HG03097 (cell line): Measurements from ENCODE around the gene FAF1.
A peak's percentile ranks its signal among the peaks of the same experiment; 100 is the strongest.
"Not testable (repeated sequence)": the region's sequence is repeated elsewhere in the genome, so short reads cannot be mapped to it uniquely, and the experiment has no call there.

Source experiments
- ATAC-seq: cut with Tn5 transposase; IDR thresholded peaks from one replicate; pipeline ENCODE4 v1.9.1; 2021; ENCODE audit not compliant: unreplicated experiment, low FRiP score

Gene FAF1

DNA sequence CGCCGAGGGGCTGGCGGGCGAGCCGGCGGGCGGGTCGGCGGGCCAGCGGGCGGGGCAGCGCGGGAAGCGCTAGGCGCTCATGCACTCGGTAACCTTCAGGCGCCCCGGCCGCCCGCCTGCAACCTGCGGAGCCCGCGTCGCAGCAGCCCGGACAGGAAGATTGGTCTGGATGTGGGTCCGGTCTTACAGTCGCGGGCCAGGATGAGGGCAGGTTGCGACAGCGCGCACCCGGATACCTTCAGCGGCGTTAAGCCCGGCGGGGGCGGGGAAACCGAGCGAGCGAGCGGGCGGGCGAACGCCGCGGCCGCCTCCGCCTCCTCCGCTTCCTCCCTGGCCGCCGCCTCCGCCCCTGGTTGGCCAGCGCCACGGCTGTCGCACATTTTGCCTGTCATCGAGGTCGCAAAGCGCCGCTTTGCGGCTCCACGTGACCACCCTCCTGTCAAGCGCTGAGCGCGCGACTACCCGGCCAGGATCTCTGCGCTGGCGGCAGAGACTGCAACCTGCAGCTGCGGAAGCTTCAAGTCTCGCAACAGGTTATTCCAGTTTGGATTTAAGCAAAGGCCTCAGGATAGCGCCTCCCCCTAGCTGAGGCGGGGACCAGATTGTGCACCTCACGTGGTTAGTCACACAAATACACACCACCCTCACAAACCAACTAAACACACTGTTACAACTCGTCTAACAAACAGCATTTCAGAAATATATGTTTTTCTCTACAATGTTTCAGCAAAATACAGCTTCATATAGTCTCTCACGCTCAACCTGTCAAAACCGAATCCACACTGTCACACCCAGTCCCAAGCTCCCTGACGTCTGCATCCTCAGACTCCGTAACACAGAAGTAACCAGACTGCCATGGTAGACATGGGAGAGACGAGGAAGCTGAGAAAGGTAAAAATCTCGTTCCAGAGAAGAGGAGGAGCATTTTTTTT lies at the start of gene FAF1:
Gene FAF1 (minus strand): TSS at position 355 of the 932 bp plus-strand sequence. CDS start 456 bp downstream, outside the sequence.
- peak; percentile 90 for ATAC-seq

DNA sequence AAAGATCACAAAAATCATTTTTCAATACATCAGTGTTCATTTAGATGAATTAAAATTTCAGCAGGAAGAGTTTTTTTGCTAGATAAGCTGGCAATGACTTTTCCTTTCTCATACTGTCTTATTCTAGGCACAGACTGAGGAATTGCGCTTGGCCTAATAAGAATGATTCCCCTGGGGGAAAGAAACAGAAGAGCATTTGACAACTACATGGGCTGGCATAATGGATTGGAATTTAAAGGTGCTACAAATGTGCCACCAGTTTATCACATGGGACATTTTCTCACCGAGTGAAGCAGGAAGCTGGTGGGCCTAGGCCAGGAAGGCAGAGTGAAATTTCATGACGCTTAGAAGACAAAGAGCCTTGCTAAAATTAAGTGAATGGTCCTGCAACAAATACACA lies 49.3 kb upstream of the FAF1 start:
- ATAC-seq = no peak

- not testable (repeated sequence) for ATAC-seq
Observed at GRCh38 chr1:51005549-51005948, 45.5 kb upstream of the FAF1 start.

DNA sequence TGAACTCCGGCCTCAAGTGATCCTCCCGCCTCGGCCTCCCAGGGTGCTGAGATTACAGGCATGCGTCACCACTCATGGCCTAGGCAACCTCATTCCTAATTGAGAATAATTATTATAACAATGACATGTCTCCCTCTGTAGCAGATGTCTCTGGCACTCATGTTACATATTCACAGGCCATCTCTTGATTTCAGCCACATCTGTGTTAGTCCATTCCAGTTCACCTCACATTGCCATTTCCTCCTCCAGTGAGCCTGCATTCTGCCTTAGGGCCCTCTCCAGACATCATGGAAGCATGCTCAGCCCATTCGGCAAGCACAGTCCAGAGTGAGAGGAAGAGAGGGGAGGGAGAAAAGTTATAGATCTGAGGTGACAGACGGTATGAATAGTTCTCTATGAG lies 42.4 kb upstream of the FAF1 start:
- ATAC-seq = no peak

DNA sequence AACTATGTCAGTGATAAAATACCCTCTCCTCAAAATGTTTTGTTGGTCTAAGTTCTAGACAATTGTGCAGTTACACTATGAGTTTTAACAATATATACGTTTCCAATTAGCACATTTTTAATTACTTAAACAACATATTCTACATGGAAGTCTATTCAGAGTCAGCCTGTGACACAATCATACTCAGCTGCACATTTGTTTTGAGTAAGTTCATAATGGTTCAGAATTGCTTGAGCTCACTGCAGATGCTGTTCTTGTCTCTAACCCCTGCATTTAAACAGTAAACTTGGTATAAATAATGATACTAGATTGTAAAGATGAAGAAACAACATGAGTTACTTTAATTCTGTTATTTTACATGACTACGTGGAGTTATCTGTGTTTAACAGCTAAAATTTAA lies 40.6 kb upstream of the FAF1 start:
- ATAC-seq = no peak

- ATAC-seq = no peak
Observed at GRCh38 chr1:51000160-51000559, 40.1 kb upstream of the FAF1 start.

DNA sequence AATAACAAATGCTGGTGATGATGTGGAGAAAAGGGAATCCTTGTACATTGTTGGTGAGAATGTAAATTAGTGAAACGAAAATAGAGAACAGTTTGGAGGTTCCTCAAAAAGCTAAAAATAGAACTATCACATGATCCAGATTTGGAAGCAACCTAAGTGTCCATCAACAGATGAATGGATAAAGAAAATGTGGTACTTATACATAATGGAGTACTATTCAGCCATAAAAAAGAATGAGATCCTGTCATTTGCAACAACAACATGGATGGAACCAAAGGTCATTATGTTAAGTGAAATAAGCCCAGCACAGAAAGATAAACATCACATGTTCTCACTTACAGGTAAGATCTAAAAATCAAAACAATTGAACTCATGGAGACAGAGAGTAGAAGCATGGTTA lies 39.3 kb upstream of the FAF1 start:
- not testable (repeated sequence) for ATAC-seq

DNA sequence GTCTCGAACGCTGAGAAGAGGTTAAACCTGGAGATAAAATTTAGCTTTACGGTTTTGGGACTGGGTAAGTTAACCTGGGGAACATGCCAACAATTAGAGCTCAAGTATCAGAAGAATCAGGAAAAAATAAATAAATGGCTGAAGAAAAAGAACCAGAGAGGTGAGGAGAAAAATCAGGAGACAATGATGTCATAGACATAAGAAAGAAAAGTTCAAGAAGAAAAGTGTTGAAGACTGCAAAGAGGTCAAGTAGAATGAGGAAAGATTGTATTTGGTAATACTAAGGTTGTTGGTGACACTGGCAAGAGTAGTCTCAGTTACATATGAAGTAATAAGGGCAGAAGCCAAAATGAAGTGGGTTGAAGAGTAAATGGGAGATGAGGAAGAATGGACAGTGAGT lies 36.0 kb upstream of the FAF1 start:
- ATAC-seq = no peak

- no peak for ATAC-seq
Observed at GRCh38 chr1:50995651-50996050, 35.6 kb upstream of the FAF1 start.

- no peak for ATAC-seq
Observed at GRCh38 chr1:50994997-50995396, 34.9 kb upstream of the FAF1 start.

- no peak for ATAC-seq
Observed at GRCh38 chr1:50993645-50994044, 33.6 kb upstream of the FAF1 start.

GRCh38 chr1:50992532-50993318 lies 32.7 kb upstream of the FAF1 start:
- ATAC-seq = no peak

DNA sequence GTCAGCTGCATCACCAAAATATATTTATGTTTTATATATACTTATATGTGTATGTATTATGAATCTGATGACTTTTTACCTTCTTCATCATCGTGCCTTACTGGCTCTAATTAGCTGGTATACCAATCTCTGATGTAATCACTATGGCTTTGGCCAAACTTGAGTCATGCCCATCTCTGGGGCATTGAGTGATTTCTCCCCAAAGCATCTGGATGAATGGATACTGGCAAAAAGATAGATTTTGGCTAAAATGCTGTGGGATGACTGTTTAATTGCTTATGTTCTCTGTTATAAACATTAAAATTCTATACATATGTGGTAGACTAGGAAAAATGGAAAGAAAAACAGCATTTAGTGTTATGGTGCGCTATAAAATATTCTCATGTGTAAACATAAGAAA lies 29.6 kb upstream of the FAF1 start:
- ATAC-seq = no peak

DNA sequence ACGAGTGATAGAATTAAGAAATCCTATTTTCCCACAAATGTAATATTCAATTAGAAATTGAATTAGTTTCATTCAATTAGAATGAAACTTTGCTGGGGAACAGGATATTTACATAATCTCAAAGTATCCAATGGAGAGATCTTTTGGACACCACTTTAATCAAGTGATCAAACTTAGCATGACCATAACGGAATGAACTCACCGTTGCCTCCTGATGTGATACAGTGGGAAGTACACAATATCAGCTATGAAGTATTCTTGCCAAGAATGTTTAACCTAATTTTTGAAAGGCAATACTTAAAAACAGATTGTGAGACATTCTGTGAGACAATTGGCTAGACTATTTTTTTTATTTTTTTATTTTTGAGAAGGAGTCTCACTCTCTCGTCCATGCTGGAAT lies 26.6 kb upstream of the FAF1 start:
- no peak for ATAC-seq

- ATAC-seq = no peak
Observed at GRCh38 chr1:50985094-50985493, 25.0 kb upstream of the FAF1 start.

DNA sequence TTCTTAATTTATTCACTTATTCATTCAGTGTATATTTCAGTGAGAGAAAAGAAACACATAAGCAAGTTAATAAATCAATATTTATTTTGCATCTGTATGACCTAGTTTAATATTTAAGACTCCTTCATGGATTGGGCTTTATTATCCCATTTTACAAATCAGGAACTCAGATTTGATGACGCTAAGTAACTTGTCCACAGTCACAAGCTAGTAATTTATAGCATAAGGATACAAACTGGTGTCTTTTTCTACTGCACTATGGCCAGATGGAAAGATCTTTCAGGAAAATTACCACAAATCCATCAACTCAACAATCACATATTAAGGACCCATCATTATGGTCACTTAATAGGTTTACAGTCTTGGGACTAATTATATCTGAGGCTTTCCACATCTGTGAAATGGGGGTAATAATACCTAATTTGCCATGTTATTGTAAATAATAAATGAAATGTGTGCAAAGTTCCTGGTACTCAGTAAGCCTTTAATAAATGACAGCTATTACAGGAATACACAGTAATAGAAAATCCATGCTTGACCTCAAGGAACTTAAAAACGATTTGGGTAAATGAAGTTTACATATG lies 23.2 kb upstream of the FAF1 start:
- no peak for ATAC-seq

- no peak for ATAC-seq
Observed at GRCh38 chr1:50982611-50983010, 22.5 kb upstream of the FAF1 start.

DNA sequence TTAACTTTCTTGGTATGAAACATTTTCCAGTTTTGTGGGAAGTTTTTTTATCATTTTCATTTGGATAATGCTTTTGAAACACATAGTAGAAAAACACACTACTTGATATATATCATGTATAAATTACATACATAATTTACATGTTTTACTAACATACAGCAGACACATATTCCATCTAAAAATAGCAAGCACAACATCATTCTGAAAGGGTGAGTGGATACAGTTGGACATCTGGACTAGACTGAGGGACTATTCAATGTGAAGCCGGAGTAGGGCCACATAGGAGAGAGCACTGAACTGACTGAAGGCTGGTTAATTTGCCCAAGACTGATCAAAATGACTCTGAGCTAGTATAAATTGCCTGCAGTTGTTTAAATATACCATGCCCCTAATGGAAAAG lies 21.7 kb upstream of the FAF1 start:
- ATAC-seq = no peak

DNA sequence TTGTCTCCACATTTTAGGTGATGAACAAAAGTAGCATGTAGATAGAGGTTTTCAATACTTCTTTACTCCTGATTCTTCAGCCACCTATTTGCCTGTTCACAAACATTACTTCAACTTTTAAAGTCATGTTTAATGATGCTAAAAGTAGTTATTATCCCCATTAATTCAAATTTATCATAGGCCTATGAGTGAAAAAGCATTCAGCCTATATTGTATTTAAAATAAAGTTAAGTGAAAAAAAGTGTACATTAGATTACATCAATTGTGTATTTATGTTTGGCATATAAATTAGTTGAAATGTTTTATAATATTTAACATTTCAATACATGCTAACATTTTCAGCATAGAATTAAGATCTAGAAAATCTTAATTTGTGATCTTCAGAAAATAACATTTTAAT lies 20.4 kb upstream of the FAF1 start:
- no peak for ATAC-seq

DNA sequence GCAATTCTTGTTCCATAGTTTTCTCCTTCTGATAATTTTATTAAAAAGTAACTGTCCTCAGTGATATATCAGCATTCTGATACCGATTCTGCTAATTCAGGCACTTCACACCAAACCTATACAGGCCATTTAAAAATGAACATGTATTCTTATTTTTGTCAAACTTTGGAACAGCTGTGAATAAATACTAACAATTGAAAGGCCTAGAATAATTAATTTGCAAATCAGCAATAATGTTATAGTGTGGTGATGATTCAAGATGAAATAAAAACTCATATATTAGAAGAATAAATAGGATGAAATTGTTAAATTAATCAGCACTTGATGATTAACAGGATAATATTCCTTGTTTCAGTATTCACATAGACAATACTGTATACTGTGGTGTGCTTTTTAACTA lies 19.9 kb upstream of the FAF1 start:
- ATAC-seq = no peak
